ENCODE measurements around the gene FAM131C.

GRCh38 chr1:16117369-16117768 lies 43.9 kb upstream of the FAM131C start:
- TF ChIP-seq CTCF (IDR thresholded peaks at IDR 0.05): no peak
- TF ChIP-seq POLR2A (IDR thresholded peaks at IDR 0.05): no peak
